HG03064 (cell line): ENCODE results near the gene REPIN1.

Experiments used
- ATAC-seq: cut with Tn5 transposase; IDR thresholded peaks from one replicate; pipeline ENCODE4 v1.9.1; 2021; ENCODE audit warnings: low read depth; ENCODE audit not compliant: unreplicated experiment

Gene REPIN1

DNA sequence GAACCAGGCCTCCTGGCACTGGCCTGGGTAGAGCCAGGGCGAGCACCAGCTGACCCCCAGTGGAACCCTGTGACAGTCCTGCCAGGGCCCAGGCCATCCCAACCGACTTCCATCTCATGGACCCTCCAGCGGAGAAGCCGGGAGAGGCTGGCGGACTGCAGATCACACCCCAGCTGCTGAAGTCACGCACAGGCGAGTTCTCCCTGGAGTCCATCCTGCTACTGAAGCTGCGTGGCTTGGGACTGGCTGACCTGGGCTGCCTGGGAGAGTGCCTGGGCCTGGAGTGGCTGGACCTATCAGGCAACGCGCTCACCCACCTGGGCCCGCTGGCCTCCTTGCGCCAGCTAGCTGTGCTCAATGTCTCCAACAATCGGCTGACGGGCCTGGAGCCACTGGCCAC is 31.9 kb upstream of the REPIN1 start:
- ATAC-seq, result no peak

DNA sequence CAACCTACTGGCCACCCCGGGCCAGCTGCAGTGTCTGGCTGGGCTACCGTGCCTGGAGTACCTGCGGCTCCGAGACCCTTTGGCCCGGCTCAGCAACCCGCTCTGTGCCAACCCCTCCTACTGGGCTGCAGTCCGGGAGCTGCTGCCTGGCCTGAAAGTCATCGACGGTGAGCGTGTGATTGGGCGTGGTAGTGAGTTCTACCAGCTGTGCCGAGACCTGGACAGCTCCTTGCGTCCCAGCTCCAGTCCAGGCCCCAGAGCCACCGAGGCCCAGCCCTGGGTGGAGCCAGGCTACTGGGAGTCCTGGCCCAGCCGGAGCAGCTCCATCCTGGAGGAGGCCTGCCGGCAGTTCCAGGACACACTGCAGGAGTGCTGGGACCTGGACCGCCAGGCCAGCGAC is 31.4 kb upstream of the REPIN1 start:
- no peak for ATAC-seq

DNA sequence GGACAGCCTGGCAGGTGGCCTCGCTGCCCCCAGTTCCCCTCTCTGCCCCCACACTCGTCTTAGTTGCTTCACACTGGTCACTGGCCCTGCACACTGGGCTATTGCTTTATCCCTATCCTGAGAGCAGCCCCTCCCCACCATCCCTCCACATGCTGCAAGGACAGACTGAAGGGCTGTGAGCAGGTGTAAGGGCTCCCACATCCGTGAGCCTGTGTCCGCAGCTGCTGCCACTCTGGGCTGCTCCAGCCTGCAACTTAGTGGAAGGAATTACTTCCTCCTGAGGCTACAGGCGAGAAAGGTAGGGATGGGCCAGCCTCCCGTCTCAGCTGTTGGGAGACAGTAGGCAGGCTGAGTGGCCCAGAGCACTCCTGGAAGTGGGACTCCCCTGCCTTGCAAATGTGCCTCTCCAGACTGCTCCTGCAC is 31.0 kb upstream of the REPIN1 start:
- ATAC-seq, result no peak

DNA sequence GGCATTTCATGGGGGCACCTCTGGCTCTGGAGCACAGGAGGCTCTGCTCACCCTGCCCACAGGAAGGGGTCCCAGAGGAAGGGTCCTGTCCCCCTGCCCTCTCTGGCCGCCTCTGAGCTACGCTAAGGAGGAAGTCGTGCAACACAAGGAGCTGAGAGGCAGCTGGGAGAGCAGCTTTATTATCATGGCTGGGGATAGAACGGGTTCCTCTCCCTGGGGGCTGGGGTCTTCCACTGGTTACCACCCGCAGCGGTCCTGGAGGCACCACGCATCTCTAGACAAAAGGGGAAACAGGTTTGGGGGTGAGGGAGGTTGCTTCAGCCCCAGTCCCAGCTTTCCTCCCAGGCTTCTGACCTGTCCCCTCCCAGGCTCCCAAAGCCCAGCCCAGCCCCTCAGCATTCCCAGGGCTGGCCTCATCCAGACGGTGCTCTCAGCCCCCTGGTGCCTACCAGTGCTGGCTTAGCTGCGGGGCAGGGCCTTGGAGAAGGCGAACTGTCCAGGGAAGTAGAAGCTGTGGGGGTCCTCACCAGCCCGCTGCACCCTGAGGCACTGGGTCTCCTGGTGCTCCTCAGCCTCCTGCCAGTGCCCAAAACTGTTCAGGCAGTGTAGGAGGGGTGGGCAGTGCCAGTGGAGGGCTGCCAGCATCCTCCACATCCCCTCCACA is 30.3 kb upstream of the REPIN1 start:
- ATAC-seq, result no peak

DNA sequence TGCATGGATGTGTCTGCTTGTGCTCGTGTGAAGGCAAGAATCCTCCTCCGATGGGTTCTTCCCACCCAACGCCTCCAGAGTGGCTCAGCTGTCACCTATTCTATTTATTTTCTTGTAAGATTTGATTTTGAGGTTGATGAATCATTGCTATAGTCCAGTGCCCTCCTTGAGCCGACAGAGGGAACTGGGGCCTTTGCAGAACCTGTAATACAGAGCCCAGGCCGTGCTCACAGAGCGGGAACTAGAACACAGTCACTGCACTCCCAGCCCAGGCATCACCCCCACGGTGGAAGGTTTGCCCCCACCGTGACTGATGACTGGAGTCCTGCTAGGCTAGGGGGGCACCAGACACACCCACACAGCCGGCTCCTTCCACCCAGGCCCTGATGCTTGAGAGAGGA is 29.2 kb upstream of the REPIN1 start:
- ATAC-seq, result no peak

DNA sequence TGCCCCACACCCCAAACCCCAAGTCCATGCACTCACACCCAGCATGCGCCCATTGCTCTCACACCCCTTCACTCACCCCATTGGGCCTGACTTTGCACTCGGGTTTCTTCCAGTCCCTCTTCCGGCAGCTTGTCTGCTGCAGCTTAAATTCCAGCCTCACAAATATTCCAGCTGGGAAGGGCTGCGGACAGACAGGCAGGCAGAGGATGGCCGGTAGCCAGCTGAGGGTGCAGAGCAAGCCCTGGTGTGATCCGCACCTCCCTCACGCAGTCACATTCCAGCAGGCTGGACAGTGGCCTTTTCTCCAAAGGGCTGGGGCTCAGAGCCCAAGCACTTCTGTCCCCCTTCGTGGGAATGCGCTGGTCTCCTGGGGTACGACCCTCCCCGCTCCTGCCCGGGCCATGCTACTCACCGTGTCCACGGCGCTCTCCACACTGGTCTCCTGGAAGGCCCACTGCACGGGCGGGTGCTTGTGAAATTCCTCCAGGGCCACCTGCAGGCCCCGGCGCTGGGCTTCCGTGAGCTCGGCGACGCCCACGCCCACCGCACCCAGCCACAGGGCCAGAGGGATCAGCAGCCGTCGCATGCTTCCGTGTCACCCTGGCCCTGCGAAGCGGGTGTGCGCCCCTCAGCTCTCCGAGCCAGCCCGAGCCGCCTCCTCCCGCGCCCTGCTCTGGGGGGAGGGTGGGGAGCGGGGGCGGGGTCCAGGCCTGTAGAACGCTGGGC is 28.4 kb upstream of the REPIN1 start:
- no peak for ATAC-seq

DNA sequence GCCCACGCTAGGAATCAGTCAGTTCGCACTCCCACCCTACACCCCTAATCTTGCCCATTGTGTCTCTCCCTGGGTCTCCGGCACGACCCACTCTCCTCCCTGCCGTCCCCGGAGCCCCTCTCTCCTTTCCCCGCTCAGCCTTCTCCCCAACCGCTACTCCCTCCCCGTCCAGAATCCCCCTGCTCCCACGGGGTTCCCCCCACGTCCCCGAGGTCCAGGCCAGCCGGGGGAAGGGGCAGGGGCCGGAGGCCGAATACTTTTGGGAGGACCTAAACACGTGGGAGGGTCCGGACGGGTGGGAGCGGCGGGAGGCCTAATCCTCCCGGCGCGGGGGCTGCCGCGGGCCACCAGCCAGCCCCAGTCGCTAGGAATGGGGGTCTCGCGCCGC is 27.8 kb upstream of the REPIN1 start:
- ATAC-seq, result no peak

DNA sequence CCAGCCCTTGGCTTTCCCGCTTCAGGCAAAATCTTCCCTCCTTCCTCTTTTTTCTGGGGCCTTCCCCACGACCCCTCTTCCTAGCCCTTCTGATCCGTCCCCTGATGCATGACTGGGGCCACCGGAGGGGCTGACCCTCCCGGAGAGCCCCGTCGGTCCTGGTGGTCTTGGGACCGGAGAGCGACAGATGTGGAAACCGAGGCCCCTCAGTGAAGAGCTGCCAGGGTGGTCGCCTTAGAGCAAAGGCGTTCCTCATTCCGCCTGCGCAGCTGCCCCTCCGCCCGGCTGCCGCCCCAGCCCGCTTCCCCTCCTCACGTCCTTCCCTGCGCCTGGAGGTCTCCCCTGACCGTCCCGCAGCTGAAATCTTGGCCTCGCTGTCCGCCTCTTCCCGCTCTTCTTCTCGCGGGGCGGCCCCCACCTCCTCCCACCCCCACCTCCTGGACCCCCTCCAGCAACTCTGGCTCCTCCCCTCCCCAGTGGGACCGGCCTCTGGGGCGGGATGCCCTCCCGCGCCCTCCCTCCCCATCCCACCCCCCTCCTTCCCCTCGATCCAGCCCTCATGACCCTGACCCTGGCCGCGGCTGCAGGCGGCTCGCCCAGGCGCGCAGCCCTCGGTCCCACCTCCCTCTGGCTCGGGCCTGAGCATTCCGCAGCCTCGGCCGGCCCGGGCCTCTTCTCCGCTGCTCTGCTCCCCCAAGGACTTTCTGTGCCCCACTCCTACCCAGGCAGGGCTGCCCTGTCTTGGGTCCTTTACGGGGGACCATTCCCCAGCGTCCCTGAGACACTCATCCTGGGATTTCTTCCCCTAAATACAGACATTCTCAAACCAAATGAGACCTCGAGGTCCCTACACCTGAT is 27.1 kb upstream of the REPIN1 start, which contains the start of gene RARRES2:
Gene RARRES2, minus strand, starts transcription at position 367 of the 858 bp plus-strand sequence. CDS start 1,020 bp downstream, outside the sequence.
- no peak for ATAC-seq

DNA sequence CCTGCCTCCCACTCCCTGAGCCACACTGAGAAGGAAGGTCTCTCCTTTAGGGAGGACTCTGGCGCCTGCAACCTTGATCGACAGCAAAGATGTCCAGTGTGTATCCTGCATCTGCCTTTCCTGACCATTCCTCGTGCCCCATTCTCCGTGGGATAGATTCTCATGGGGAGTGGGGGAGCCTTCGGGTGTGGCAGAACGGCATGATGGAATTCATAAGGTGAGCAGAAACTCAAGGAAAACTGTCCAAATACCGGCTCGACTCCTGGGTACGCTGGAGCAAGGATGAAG is 26.6 kb upstream of the REPIN1 start:
- no peak for ATAC-seq

DNA sequence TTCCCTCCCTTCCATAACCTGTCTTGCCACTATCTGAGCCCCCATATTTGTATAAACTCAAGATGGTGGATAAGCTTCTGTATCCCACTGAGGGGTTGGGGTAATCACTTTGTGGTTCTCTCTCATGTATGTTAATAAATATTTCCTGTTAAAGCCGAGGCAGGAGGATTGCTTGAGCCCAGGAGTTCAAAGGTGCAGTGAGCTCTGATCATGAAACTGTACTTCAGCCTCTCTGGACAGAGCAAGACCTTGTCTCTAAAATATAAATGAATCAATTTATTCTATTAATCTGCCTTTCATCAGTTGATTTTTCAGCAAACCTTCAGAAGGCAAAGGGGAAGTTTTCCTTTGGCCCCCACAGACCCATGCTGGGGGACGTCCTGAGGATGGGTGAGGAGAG is 25.4 kb upstream of the REPIN1 start:
- ATAC-seq, result no peak

DNA sequence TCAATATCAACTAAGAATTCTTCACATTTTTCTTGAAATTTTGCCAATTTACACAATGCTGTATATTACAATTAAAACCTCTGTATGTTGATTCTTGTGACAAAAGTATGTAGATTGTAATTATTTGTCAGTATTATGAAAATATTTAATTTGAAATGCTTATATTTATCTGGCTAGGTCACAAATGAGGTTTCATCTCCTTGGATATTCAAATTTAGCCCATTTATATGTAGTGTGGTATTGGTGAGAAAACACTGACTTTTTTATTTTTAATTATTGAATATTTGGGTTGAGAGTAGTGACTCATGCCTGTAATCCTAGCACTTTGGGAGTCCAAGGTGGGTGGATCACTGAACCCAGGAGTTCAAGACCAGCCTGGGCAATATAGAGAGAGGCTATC is 24.3 kb upstream of the REPIN1 start:
- ATAC-seq, result no peak

DNA sequence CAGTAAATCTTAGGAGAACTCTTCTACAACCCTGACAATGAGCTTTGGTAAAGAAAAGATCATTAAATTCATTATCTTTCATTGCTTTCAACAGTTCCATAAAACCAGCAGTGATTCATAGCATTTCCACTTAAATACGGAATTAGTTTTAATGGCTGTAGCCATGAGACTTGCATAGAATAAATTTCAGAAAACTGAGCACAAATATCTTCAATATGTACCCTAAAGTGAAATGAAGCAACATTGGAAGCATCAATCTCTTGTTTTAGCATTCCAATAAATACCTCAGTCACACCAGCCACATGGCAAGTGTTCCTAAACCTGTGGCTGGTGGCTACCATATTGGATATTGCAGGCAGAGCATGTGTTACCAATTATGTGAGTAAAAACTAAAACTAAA is 23.6 kb upstream of the REPIN1 start:
- ATAC-seq, result no peak

DNA sequence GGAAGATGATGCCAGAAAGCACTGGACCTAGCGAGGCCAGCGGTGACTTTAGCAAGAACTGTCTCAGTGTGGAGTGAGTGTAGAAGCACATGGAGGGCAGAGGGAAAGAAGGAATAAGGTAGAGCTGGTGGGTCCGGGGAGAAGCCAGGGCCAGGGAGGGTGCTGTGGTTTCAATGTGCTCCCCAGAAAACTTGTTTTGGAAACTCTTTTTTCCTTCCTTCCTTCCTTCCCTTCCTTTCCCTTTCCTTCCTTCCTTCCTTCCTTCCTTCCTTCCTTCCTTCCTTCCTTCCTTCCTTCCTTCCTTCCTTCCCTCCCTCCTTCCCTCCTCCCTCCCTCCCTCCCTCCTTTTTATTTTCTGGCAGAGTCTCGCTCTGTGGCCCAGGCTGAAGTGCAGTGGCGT is 21.7 kb upstream of the REPIN1 start:
- ATAC-seq, result no peak

DNA sequence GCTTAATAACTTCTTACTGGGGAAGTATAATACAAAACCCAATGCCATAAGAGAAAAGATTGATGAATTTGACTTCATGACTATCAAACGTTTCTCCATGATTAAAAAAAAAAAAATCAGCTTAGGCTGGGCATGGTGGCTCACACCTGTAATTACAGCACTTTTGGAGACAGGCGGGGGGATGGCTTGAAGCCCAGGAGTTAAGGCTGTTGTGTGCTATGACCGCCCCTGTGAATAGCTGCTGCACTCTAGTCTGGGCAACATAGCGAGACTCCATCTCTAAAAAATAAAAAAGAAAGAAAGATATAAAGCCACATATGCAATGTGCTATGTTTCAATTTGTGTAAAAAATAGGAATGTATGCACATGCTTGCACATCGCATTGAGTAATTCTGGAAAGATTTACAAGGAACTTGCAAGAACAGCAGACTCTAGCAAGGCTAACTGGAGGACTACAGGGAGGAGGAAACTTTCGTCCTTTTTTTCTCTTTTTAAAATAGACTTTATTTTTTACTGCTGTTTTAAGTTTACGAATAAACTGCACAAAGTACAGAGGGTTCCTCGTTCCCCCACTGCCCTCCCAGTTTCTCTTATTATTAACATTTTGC is 16.9 kb upstream of the REPIN1 start:
- ATAC-seq, result no peak

DNA sequence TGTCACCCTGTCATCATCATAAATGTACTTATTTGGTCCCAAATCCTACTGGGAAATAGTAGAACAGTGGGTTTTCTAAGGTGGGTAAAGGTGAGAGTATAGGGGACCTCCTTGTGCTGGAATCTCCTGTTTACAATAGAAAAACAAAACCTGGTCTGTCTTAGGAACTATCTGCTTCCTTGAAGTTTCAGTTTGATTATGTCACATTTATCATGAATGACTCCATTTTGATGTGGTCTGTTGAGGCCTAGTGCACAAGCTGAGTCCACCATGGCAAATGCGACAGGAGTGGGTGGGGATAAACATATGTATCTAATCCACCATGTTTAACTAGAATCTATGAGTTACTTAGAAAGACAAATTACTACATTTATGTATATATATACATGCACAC is 13.0 kb upstream of the REPIN1 start:
- no peak for ATAC-seq

DNA sequence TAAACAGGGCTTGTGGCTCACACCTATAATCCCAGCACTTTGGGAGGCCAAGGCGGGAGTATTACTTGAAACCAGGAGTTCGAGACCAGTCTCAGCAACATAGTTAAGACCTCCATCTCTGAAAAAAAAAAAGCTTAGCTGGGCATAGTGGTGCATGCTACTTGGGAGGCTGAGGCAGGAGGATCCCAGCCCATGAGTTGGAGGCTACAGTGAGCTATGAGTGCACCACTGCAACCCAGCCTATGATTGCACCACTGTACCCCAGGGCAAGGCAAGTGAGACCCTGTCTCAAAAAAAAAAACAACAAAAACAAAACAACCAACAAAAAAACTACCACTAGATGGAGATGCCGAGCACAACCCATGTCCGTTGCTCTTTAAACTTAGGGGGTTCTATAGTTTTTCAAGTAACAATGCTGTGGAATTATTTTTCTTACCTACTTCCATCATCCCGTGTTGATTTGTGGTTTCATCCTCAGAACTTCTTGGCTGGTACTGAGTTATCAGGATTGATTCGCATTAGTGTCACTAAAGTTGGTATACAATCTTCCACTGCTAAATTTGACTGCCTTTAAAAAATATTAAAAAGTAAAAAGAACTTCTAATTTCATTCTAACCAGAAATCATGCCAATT is 12.2 kb upstream of the REPIN1 start:
- ATAC-seq, result no peak

DNA sequence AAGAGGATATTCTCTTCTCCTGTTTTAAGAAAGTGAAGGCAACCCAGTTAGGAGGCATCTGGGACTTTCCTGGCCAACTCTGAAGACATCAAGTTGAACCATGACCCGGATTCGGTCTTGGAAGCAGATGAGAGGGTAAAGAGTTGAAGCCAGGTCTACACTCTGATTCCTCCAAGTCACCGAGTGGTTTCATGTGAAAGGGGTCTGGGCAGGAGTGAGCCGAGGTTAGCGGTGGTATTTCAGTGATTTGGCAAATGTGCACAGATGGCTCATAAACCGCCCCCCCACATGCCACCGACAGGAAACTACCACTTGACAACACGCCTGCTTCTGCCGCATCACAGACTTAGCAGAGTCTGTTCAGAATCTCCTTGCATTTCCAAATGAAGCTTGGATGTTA is 11.4 kb upstream of the REPIN1 start:
- ATAC-seq, result peak; percentile 53

DNA sequence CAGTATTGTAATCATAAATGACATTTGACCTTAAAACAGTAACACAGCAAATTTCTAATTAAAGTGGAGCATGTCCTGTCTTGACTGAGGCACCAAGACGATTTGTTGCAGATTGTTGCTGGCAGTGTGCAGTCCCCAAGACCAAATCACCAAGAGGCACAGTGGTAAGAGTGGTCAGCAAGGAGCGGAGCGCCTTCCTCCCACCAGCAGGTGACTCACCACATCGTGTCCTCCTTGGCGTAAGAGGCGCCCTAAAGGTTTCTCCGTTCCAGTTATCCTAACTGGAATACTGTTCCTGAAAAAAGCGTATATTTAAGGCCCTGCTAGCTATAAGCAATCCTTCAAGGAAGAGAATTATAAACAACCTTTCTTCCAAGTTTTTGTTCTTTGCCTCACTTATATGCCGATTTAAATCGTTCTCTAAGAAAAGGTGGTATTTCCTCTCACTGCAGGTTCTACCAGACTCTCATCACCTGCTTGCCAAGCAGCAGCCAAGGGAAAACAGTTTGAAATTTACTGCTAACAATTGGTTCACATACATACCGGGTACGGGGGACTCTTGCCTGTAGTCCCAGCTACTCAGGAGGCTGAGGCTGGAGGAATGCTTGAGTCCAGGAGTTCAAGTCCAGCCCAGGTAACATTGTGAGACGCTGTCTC is 10.7 kb upstream of the REPIN1 start:
- peak; percentile 16 for ATAC-seq

DNA sequence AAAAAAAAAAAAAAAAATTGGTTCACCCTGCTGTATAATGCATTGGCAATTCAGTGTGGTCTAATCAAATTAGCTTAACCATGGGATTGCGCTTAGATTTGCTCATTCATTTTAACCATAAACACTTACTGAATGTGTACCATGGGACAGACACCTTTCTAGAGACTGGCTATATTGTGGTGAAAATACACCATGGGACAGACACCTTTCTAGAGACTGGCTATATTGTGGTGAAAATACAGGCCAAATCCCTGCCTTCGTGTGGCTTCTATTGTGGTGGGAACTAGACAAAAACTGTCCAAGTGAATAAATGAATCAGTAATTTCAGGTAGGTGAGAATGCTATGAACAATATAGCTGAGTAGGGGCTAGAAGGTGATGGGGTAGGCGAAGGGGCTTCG is 10.2 kb upstream of the REPIN1 start:
- no peak for ATAC-seq

DNA sequence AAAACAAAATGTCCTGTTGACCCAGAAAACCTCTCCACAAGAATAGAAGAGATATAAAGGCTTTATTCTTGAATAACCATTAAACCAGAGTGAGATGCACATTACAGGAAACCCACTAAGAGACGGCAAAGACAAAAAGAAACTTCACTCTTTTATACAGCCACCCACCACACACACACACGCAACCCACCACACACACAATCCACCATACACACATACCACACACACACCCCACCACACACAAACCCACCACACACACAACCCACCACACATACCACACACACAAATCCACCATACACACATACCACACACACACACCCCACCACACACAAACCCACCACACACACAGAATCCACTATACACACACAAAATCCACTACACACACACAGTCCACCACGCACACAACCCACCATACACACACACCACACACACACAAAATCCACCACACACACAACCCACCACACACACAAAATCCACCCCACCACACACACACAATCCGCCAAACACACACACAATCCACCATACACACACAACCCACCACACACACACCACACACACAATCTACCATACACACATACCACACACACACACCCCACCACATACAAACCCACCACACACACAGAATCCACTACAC is 9.5 kb upstream of the REPIN1 start:
- no peak for ATAC-seq
